ENCODE data around the gene CFB. TPM values are rescaled to one million over a fixed set of nuclear protein-coding genes. Genes with fewer than 3 reads are reported as not detected.

Gene CFB
- total and polyA plus RNA-seq, 9 of the 15 experiments (the other 6 are each of a cell fraction or from before 2014, with no cell fraction given) = 0.08 to 0.91 (median 0.22) TPM; not detected in 4

DNA sequence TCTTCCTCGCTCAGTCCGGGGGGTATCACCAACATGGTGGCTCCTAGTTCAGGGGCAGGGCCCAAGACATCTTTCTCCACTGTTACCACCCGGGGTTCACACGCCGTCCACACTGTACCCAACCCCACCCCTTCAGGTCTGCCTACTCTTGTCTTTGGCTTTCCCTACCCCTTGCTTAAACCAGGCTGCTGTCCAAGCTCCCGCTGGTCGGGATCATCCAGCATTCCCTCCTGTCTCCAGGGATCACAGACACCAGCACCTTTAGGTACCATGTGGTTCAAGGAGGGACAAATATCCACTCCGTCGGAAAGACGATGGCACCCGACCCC lies 12.5 kb downstream of the CFB start:
- Histone ChIP-seq H3K27me3 (ENCODE audit: control insufficient read depth in 2 of 2, insufficient read depth in 2 of 2, low read length in 2 of 2) (no peaks in the 10 kb centered on the region), H2AFZ (ENCODE audit: low read depth, low read length) (peak overlapping the region; percentile 94), H3K4me1 (replicated peaks in 1 of 2; ENCODE audit: control insufficient read depth in 2 of 2, insufficient read depth in 2 of 2, low read length in 2 of 2) (peaks cover 4 to 17% of the 10 kb centered on the region in 2 experiments; a peak in 4 of 5 replicates), H3K4me3 (peak overlapping the region; percentile 97), H3K4me2 (ENCODE audit: insufficient read depth, low read length) (peak overlapping the region; percentile 100), H4K20me1 (replicated peaks; ENCODE audit: control insufficient read depth, insufficient read depth, low read length) (no peaks in the 10 kb centered on the region), H3K79me2 (ENCODE audit: control insufficient read depth, insufficient read depth, low read length) (peaks cover 40% of the 10 kb centered on the region), H3K9me1 (ENCODE audit: control insufficient read depth, insufficient read depth, low read length) (no peaks in the 10 kb centered on the region), H3K36me3 (ENCODE audit: control insufficient read depth, insufficient read depth, low read length) (peaks cover 74% of the 10 kb centered on the region), H3K9me3 (replicated peaks; ENCODE audit: control insufficient read depth, insufficient read depth, low read depth, low read length) (no peaks in the 10 kb centered on the region), H3K27ac (ENCODE audit: extremely low read depth, low read depth, low read length) (peak overlapping the region; percentile 87), H3K9ac (ENCODE audit: insufficient read depth in 1 of 2, low read depth in 2 of 2, low read length in 2 of 2) (peak overlapping the region; percentile 96 to 97)
- ChIA-PET POLR2A (interaction anchor here (0.6 to 4.8 kb wide), 6 partner anchors 9 to 306 kb away, joined by 3 to 74 read pairs (median 6); partner anchors contain the start of genes BAG6, CFB and DXO), CTCF (ENCODE audit: low intra/inter-chr PET ratio) (interaction anchor here (0.6 kb wide), 1 partner anchor 375 kb away, joined by 3 read pairs; no protein-coding TSS in a partner anchor)
- ATAC-seq (peak; percentile 12), DNase-seq (ENCODE audit: extremely low read depth in 1 of 4, low spot score in 3 of 4) (peak in 1 of 4 experiments; percentile 62), FAIRE-seq (no peak)
- in situ Hi-C loops (cut with MboI) = loop anchor here (10.0 kb wide), 1 partner anchor 86 kb away; no protein-coding TSS in a partner anchor
- under 1% methylated on average over 11 of the region's 11 CpGs for WGBS (ENCODE audit: insufficient coverage, low coverage, missing lambda C conversion rate)
- no TSS peak for BruUV-seq (replicated peaks)
- intact Hi-C loops (cut with micrococcal nuclease) = loop anchor here (2.0 to 5.0 kb wide), 2 partner anchors 41 to 56 kb away; partner anchors contain the start of gene ZBTB12
- TF ChIP-seq NCOA6 (IDR thresholded peaks at IDR 0.05) (no peak), RAD21 (CRISPR knock-in tag; conservative IDR thresholded peaks at IDR 0.05 in 1 of 2, IDR thresholded peaks at IDR 0.05 in 1 of 2) (0 out of 4 replicates have a peak, but pooled peaks of 1 of the 2 experiments have one; percentile 19), ARID1B (IDR thresholded peaks at IDR 0.05) (no peak), ZSCAN32 (CRISPR knock-in tag; IDR thresholded peaks at IDR 0.05) (0 out of 2 replicates have a peak, but pooled peaks have one; percentile 9), ZBTB8A (IDR thresholded peaks at IDR 0.05; ENCODE audit: partially characterized antibody) (no peak), ZNF232 (CRISPR knock-in tag; IDR thresholded peaks at IDR 0.05) (peak; percentile 66), TEAD1 (CRISPR knock-in tag; IDR thresholded peaks at IDR 0.05) (0 out of 4 replicates have a peak, but pooled peaks of 1 of the 2 experiments have one; percentile 30), GABPB1 (CRISPR knock-in tag; IDR thresholded peaks at IDR 0.05) (no peak), TCF7 (IDR thresholded peaks at IDR 0.05; ENCODE audit: borderline replicate concordance) (no peak), HMG20A (CRISPR knock-in tag; conservative IDR thresholded peaks at IDR 0.05) (0 out of 2 replicates have a peak, but pooled peaks have one; percentile 26), TAL1 (IDR thresholded peaks at IDR 0.05) (0 out of 2 replicates have a peak, but pooled peaks have one; percentile 7), PHF20 (IDR thresholded peaks at IDR 0.05; ENCODE audit: partially characterized antibody) (no peak), NFYB (IDR thresholded peaks at IDR 0.05; ENCODE audit: extremely low read depth, insufficient read length) (no peak), SIRT6 (IDR thresholded peaks at IDR 0.05; ENCODE audit: low read depth, low read length) (no peak)
- TF ChIP-seq, protein P1, sequence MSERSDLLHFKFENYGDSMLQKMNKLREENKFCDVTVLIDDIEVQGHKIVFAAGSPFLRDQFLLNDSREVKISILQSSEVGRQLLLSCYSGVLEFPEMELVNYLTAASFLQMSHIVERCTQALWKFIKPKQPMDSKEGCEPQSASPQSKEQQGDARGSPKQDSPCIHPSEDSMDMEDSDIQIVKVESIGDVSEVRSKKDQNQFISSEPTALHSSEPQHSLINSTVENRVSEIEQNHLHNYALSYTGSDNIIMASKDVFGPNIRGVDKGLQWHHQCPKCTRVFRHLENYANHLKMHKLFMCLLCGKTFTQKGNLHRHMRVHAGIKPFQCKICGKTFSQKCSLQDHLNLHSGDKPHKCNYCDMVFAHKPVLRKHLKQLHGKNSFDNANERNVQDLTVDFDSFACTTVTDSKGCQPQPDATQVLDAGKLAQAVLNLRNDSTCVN (CRISPR knock-in tag; IDR thresholded peaks at IDR 0.05) = peak; percentile 86; the same call in 1 of the 2 replicates
- TF ChIP-seq, protein P2, sequence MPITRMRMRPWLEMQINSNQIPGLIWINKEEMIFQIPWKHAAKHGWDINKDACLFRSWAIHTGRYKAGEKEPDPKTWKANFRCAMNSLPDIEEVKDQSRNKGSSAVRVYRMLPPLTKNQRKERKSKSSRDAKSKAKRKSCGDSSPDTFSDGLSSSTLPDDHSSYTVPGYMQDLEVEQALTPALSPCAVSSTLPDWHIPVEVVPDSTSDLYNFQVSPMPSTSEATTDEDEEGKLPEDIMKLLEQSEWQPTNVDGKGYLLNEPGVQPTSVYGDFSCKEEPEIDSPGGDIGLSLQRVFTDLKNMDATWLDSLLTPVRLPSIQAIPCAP (CRISPR knock-in tag; IDR thresholded peaks at IDR 0.05; ENCODE audit: borderline replicate concordance) = no peak
- TF ChIP-seq, protein P3, sequence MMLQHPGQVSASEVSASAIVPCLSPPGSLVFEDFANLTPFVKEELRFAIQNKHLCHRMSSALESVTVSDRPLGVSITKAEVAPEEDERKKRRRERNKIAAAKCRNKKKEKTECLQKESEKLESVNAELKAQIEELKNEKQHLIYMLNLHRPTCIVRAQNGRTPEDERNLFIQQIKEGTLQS (IDR thresholded peaks at IDR 0.05) = no peak
- TF ChIP-seq, protein P3 (CRISPR knock-in tag; conservative IDR thresholded peaks at IDR 0.05) = 0 out of 2 replicates have a peak, but pooled peaks have one; percentile 65
- TF ChIP-seq, protein P4, sequence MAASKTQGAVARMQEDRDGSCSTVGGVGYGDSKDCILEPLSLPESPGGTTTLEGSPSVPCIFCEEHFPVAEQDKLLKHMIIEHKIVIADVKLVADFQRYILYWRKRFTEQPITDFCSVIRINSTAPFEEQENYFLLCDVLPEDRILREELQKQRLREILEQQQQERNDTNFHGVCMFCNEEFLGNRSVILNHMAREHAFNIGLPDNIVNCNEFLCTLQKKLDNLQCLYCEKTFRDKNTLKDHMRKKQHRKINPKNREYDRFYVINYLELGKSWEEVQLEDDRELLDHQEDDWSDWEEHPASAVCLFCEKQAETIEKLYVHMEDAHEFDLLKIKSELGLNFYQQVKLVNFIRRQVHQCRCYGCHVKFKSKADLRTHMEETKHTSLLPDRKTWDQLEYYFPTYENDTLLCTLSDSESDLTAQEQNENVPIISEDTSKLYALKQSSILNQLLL (CRISPR knock-in tag; IDR thresholded peaks at IDR 0.05; ENCODE audit: borderline replicate concordance) = 0 out of 2 replicates have a peak, but pooled peaks have one; percentile 37
